RWPE1 (cell line): ENCODE results near the gene MON2.
A peak's percentile ranks its signal among the peaks of the same experiment; 100 is the strongest.

ENCODE experiments used
- CTCF ChIA-PET: fragments of 350-600 bp; sonication (Branson Sonifier 250); formaldehyde crosslinking; extraction: SDS; loops from one replicate; lab custom pipeline; 2021; lab: Yijun Ruan, JAX
- POLR2A ChIA-PET: fragments of 400-600 bp; formaldehyde crosslinking; extraction: SDS; loops from one replicate; lab custom pipeline; 2020; ENCODE audit warnings: antibody characterized with exemption; ENCODE audit not compliant: low non-redundant PET; lab: Yijun Ruan, JAX
- DNase-seq: peaks from one replicate; pipeline ENCODE4 v3.0.0; 2012; ENCODE audit warnings: low spot score
- H3K27ac ChIP-seq: fragments of 450-650 bp; 2 replicates; pipeline ENCODE4 v1.5.1; 2017
- TF ChIP-seq, protein P1 (sequence below): fragments of 450-650 bp; conservative IDR thresholded peaks from 2 replicates; pipeline ENCODE4 v1.5.1; 2017; ENCODE audit warnings: low read depth, mild to moderate bottlenecking

MON2 gene, protein sequence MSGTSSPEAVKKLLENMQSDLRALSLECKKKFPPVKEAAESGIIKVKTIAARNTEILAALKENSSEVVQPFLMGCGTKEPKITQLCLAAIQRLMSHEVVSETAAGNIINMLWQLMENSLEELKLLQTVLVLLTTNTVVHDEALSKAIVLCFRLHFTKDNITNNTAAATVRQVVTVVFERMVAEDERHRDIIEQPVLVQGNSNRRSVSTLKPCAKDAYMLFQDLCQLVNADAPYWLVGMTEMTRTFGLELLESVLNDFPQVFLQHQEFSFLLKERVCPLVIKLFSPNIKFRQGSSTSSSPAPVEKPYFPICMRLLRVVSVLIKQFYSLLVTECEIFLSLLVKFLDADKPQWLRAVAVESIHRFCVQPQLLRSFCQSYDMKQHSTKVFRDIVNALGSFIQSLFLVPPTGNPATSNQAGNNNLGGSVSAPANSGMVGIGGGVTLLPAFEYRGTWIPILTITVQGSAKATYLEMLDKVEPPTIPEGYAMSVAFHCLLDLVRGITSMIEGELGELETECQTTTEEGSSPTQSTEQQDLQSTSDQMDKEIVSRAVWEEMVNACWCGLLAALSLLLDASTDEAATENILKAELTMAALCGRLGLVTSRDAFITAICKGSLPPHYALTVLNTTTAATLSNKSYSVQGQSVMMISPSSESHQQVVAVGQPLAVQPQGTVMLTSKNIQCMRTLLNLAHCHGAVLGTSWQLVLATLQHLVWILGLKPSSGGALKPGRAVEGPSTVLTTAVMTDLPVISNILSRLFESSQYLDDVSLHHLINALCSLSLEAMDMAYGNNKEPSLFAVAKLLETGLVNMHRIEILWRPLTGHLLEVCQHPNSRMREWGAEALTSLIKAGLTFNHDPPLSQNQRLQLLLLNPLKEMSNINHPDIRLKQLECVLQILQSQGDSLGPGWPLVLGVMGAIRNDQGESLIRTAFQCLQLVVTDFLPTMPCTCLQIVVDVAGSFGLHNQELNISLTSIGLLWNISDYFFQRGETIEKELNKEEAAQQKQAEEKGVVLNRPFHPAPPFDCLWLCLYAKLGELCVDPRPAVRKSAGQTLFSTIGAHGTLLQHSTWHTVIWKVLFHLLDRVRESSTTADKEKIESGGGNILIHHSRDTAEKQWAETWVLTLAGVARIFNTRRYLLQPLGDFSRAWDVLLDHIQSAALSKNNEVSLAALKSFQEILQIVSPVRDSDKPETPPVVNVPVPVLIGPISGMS (N-terminal part only)

DNA sequence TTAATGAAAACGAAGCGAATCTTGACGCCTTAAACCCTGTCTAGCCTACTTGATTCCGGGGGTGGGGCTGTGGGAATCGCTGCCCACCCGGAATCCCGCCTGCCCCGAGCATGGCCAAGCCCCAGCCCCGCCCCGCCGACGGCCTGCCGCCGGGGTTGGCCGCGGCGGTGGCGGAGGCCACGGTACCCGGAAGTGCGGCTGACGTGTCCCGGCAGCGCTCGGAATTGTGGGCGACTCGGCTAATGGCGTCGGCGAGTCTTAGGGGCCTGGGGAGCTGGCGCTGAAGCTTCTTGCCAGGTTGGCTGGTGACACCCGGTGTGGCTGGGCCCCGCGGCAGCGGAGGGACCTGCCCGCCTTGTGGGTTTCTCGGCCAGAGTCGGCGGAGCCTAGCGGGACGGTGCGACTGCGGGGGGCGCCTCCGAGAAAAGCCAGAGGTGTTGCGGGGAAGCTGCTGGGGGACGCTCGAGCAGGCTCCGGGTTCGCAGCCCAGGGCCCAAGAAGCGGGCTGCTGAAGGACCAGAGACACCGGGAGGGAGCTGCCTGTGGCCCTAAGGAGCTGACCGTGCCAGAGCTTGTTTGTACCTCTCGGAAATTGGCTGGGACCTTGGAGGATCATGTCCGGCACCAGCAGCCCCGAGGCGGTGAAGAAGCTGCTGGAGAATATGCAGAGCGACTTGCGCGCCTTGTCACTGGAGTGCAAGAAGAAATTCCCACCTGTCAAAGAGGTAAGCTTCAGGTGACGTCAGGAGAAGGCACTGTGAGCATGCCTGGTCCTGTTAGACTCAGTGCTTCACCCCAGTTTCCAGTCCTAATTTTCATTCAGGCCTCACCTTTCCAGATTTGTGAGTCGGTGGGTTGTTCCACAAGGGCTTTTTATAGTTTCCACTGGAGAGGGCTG is at the start of gene MON2:
Gene MON2, plus strand, starts transcription at position 233 of the 898 bp plus-strand sequence. Its CDS starts 382 bp downstream, at position 615.
- TF ChIP-seq, protein P1, sequence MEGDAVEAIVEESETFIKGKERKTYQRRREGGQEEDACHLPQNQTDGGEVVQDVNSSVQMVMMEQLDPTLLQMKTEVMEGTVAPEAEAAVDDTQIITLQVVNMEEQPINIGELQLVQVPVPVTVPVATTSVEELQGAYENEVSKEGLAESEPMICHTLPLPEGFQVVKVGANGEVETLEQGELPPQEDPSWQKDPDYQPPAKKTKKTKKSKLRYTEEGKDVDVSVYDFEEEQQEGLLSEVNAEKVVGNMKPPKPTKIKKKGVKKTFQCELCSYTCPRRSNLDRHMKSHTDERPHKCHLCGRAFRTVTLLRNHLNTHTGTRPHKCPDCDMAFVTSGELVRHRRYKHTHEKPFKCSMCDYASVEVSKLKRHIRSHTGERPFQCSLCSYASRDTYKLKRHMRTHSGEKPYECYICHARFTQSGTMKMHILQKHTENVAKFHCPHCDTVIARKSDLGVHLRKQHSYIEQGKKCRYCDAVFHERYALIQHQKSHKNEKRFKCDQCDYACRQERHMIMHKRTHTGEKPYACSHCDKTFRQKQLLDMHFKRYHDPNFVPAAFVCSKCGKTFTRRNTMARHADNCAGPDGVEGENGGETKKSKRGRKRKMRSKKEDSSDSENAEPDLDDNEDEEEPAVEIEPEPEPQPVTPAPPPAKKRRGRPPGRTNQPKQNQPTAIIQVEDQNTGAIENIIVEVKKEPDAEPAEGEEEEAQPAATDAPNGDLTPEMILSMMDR: no peak
- ChIA-PET CTCF (no interaction called here), POLR2A (no interaction called here)

DNA sequence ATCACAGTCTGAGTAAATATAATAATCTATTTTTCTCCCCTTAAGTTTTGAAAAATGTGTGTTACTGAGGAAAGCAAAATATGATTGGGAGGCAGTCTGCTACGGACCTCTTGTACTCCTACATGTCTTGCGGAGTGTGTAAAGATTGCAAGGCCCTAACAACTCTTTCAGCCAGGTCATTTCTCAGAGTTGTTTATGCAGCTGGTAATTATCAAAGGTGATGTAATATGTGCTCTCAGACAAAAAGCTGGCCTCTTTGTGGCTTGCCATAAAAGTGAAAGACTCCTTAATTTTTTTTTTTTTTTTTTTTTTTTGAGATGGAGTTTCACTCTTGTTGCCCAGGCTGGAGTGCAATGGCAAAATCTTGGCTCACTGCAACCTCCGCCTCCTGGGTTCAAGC is 40.5 kb upstream of the MON2 start:
- no peak overlapping the region for H3K27ac ChIP-seq
- DNase-seq: no peak
- TF ChIP-seq, protein P1: no peak
- POLR2A ChIA-PET: no interaction called here
- CTCF ChIA-PET: interaction anchor here (0.7 kb wide), 2 partner anchors 251 to 332 kb away, joined by 5 to 7 read pairs; no protein-coding TSS in a partner anchor

More for the DNA sequence above, at the start of gene MON2:
- H3K27ac ChIP-seq: peak within 1 kb of the TSS; percentile 87
- peak; percentile 81 for DNase-seq

DNA sequence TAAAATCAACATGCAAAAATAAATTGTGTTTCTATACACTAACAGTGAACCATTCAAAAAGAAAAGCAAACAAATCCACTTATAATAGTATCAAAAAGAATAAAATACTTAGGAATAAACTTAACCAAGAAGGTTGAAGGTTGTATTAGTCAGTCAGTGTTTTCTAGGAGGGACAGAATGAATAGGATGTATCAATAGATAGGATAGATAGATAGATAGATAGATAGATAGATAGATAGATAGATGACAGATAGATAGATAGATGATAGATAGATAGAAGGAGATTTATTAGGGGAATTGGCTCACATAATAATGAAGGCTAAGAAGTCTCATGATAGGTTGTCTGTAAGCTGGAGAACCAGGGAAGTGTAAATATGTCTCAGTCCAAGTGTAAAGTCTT is 37.2 kb upstream of the MON2 start:
- TF ChIP-seq, protein P1: no peak
- CTCF ChIA-PET: no interaction called here
- no peak overlapping the region for H3K27ac ChIP-seq
- no peak for DNase-seq
- POLR2A ChIA-PET: interaction anchor here (0.6 kb wide), 1 partner anchor 21 kb away, joined by 3 read pairs; no protein-coding TSS in a partner anchor

DNA sequence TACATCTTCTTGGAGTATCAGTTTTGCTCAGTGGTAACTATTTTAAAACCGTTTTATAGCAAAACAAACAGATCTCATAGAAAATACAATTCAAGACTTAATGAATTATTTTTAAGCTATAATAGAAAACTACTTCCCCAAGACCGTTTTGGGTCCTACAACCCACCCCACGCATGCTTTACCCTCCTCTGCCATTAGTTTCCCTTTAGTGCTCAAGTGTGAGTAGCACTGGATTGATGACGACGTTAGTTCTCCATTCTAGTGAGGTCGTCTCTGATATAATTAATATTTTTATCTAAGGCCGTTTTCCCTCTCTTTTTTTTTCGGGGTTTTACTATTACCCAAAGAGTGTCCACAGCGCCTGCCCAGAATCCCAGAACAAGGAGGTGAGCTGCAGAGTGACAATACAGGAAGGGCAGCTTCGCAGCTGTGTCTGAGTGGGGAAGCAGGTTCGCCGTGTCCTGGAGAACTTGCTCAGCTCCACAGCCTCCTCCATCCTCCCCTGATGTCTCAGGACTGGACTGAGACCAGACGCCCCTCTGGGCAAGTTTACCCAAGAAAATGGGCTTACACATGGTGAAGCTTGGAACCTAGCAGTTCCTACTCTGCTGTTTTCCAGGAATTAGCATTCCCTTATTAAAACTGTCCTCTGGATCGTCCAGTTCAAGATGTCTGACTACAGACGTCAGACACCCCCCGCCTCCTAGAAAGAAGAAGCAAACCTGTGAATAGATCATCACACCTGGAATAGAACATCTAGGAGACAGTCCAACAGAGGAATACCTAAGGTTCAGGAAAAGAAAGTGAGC is 31.9 kb upstream of the MON2 start:
- TF ChIP-seq, protein P1: no peak
- ChIA-PET CTCF (interaction anchor here (1.3 kb wide), 2 partner anchors 298 to 378 kb away, joined by 3 to 4 read pairs; no protein-coding TSS in a partner anchor), POLR2A (no interaction called here)
- peak; percentile 9 for DNase-seq
- no peak overlapping the region for H3K27ac ChIP-seq
